HG02642 (cell line): Measurements from ENCODE around the gene ZBTB44.
"Not testable (repeated sequence)": the region's sequence is repeated elsewhere in the genome, so short reads cannot be mapped to it uniquely, and the experiment has no call there.

Experiments
- ATAC-seq: cut with Tn5 transposase; IDR thresholded peaks from one replicate; pipeline ENCODE4 v1.9.1; 2021; ENCODE audit warnings: mild to moderate bottlenecking; ENCODE audit not compliant: unreplicated experiment, poor library complexity

Gene ZBTB44

GRCh38 chr11:130251763-130252162, 63.0 kb downstream of the ZBTB44 start:
- ATAC-seq, result not testable (repeated sequence)

GRCh38 chr11:130249929-130250328, 64.8 kb downstream of the ZBTB44 start:
- ATAC-seq, result not testable (repeated sequence)

GRCh38 chr11:130249371-130249770, 65.3 kb downstream of the ZBTB44 start:
- ATAC-seq, result no peak

GRCh38 chr11:130247319-130247718, 67.4 kb downstream of the ZBTB44 start:
- no peak for ATAC-seq

GRCh38 chr11:130246738-130247137, 68.0 kb downstream of the ZBTB44 start:
- no peak for ATAC-seq

- no peak for ATAC-seq
Observed at GRCh38 chr11:130246270-130246669, 68.4 kb downstream of the ZBTB44 start.

GRCh38 chr11:130245375-130245774, 69.3 kb downstream of the ZBTB44 start:
- ATAC-seq, result not testable (repeated sequence)

- ATAC-seq, result no peak
Observed at GRCh38 chr11:130244848-130245247, 69.9 kb downstream of the ZBTB44 start.

- ATAC-seq, result peak; percentile 83
Observed at GRCh38 chr11:130243816-130244215, 70.9 kb downstream of the ZBTB44 start.

- ATAC-seq, result no peak
Observed at GRCh38 chr11:130241713-130242112, 73.0 kb downstream of the ZBTB44 start.

- ATAC-seq, result no peak
Observed at GRCh38 chr11:130237282-130238006, 77.3 kb downstream of the ZBTB44 start.

GRCh38 chr11:130234315-130234714, 80.4 kb downstream of the ZBTB44 start:
- no peak for ATAC-seq

GRCh38 chr11:130233888-130234287, 80.8 kb downstream of the ZBTB44 start:
- ATAC-seq, result not testable (repeated sequence)

GRCh38 chr11:130233486-130233885, 81.2 kb downstream of the ZBTB44 start:
- not testable (repeated sequence) for ATAC-seq

GRCh38 chr11:130227373-130227772, 87.3 kb downstream of the ZBTB44 start:
- ATAC-seq, result no peak

GRCh38 chr11:130223291-130223971, 91.3 kb downstream of the ZBTB44 start:
- no peak for ATAC-seq

GRCh38 chr11:130220311-130221035, 94.2 kb downstream of the ZBTB44 start:
- ATAC-seq, result no peak

- ATAC-seq, result no peak
Observed at GRCh38 chr11:130219148-130219547, 95.6 kb downstream of the ZBTB44 start.

- ATAC-seq, result no peak
Observed at GRCh38 chr11:130218501-130219070, 96.1 kb downstream of the ZBTB44 start.

GRCh38 chr11:130217133-130218031, 97.3 kb downstream of the ZBTB44 start:
- no peak for ATAC-seq
